HG02763 (cell line): ENCODE measurements around the gene RPS27A.
"Not testable (repeated sequence)": the region's sequence is repeated elsewhere in the genome, so short reads cannot be mapped to it uniquely, and the experiment has no call there.

ENCODE experiments used
- ATAC-seq: cut with Tn5 transposase; IDR thresholded peaks from one replicate; pipeline ENCODE4 v1.9.1; 2021; ENCODE audit warnings: mild to moderate bottlenecking, moderate library complexity; ENCODE audit not compliant: unreplicated experiment

RPS27A gene

GRCh38 chr2:55232084-55232862 is at the start of gene RPS27A, which contains the start of gene CLHC1:
RPS27A (plus strand) TSS chr2:55232688; CDS start chr2:55232825, 137 bp downstream.
CLHC1 (minus strand) TSS chr2:55232293; CDS start chr2:55222411, 9,882 bp downstream.
- ATAC-seq = peak; percentile 89

GRCh38 chr2:55186837-55187236 is 45.7 kb upstream of the RPS27A start:
- ATAC-seq = not testable (repeated sequence)

- not testable (repeated sequence) for ATAC-seq
Observed at GRCh38 chr2:55191888-55192287, 40.6 kb upstream of the RPS27A start.

- ATAC-seq = no peak
Observed at GRCh38 chr2:55196526-55196925, 36.0 kb upstream of the RPS27A start.

GRCh38 chr2:55200416-55200815 is 32.1 kb upstream of the RPS27A start:
- no peak for ATAC-seq

GRCh38 chr2:55204536-55204935 is 28.0 kb upstream of the RPS27A start:
- no peak for ATAC-seq

- no peak for ATAC-seq
Observed at GRCh38 chr2:55204950-55205349, 27.5 kb upstream of the RPS27A start.

- ATAC-seq = no peak
Observed at GRCh38 chr2:55213822-55214221, 18.7 kb upstream of the RPS27A start.

GRCh38 chr2:55223958-55224760 is 8.3 kb upstream of the RPS27A start:
- no peak for ATAC-seq

GRCh38 chr2:55224761-55225261 is 7.7 kb upstream of the RPS27A start:
- no peak for ATAC-seq

- ATAC-seq = no peak
Observed at GRCh38 chr2:55225481-55226020, 6.9 kb upstream of the RPS27A start.

- ATAC-seq = not testable (repeated sequence)
Observed at GRCh38 chr2:55227437-55228225, 4.9 kb upstream of the RPS27A start.

GRCh38 chr2:55228226-55228563 is 4.3 kb upstream of the RPS27A start:
- no peak for ATAC-seq

GRCh38 chr2:55229221-55229620 is 3.3 kb upstream of the RPS27A start:
- no peak for ATAC-seq

- no peak for ATAC-seq
Observed at GRCh38 chr2:55230551-55230950, 1.9 kb upstream of the RPS27A start.

- no peak for ATAC-seq
Observed at GRCh38 chr2:55231546-55232083, 873 bp upstream of the RPS27A start.

- peak; percentile 15 for ATAC-seq
Observed at GRCh38 chr2:55232863-55233657, 572 bp downstream of the RPS27A start.

- no peak for ATAC-seq
Observed at GRCh38 chr2:55233658-55233940, 1.1 kb downstream of the RPS27A start.

GRCh38 chr2:55235724-55236538 is 3.4 kb downstream of the RPS27A start:
- no peak for ATAC-seq
